Testis (tissue), 3 donors: Measurements from ENCODE around the gene OR13C5. TPM values are rescaled to one million over a fixed set of nuclear protein-coding genes. Genes with fewer than 3 reads are reported as not detected.

Experiments used
- DNase-seq: peaks from one replicate; pipeline ENCODE4 v3.0.0-alpha.2; 2019
- H3K27ac ChIP-seq, 2 donors: fragments of 200-600 bp; sonication (generic); one replicate each; pipeline ENCODE4 v1.5.1; 2019
- H3K27me3 ChIP-seq: fragments of 200-600 bp; sonication (generic); one replicate; pipeline ENCODE4 v1.5.1; 2019
- H3K36me3 ChIP-seq: fragments of 200-600 bp; sonication (generic); one replicate; pipeline ENCODE4 v1.5.1; 2017; ENCODE audit warnings: low read depth; ENCODE audit errors: missing control alignments
- H3K4me1 ChIP-seq: fragments of 200-600 bp; sonication (generic); one replicate; pipeline ENCODE4 v1.5.1; 2019
- H3K4me3 ChIP-seq, 2 donors: fragments of 200-600 bp; sonication (generic); one replicate each; pipeline ENCODE4 v1.5.1; 2017 to 2019
- H3K9me3 ChIP-seq: fragments of 200-600 bp; sonication (generic); one replicate; pipeline ENCODE4 v1.5.1; 2017
- POLR2A ChIP-seq: fragments of 450-650 bp; IDR thresholded peaks from one replicate; pipeline ENCODE4 v1.6.1; 2017; ENCODE audit warnings: antibody characterized with exemption, mild to moderate bottlenecking, moderate library complexity
- WGBS, 2 donors: methylation state at CpG; one replicate each; pipeline ENCODE4 v1.1.5; 2018; 5-methylcytosine and 5-hydroxymethylcytosine counted together
- intact Hi-C: fragments of 100-400 bp; cut with DNase I; formaldehyde crosslinking; loops from one replicate; pipeline ENCODE4 v1.15.1; 2023; ENCODE audit warnings: low total_unique reads
- polyA plus RNA-seq: library from polyadenylated mRNA; stranded (reverse); fragments of 350-450 nt; fragmentation: Illumina TruSeq; extraction: RNeasy Lipid Tissue Mini Kit (QIAGEN cat#74804); gene quantifications from one replicate; pipeline ENCODE4 v1.2.3, GENCODE V29; 2014; ENCODE audit warnings: low read depth, low replicate concordance; ENCODE audit not compliant: insufficient read depth
- total RNA-seq, 2 donors: library from RNA; depleted of rRNA; stranded (reverse); fragments of >200 nt; gene quantifications; one replicate each; pipeline ENCODE4 v1.2.3, GENCODE V29; 2016
- TF ChIP-seq, protein P1 (sequence below), 3 experiments: fragments of 450-650 bp in 2 of 3; fragments of 200-600 bp in 1 of 3; sonication (generic) in 1 of 3; IDR thresholded peaks; one replicate each; pipeline ENCODE4 v1.5.1; 2016 to 2019; ENCODE audit warnings: antibody characterized with exemption in 3 of 3, mild to moderate bottlenecking in 2 of 3, moderate library complexity in 1 of 3

Gene OR13C5
- total and polyA plus RNA-seq, 3 donors from 2014 or later: not detected

GRCh38 chr9:104575456-104575855 is 23.8 kb downstream of the OR13C5 start:
- Histone ChIP-seq H3K9me3 (no peaks in the 10 kb centered on the region), H3K4me3 (no peak overlapping the region), H3K36me3 (no peaks in the 10 kb centered on the region), H3K4me1 (no peaks in the 10 kb centered on the region), H3K27me3 (no peaks in the 10 kb centered on the region), H3K27ac (no peak overlapping the region)
- intact Hi-C loops: no loop called here
- DNase-seq: no peak
- 82 to 85% methylated on average over 2 of the region's 2 CpGs for WGBS, 2 donors
- TF ChIP-seq, protein P1, sequence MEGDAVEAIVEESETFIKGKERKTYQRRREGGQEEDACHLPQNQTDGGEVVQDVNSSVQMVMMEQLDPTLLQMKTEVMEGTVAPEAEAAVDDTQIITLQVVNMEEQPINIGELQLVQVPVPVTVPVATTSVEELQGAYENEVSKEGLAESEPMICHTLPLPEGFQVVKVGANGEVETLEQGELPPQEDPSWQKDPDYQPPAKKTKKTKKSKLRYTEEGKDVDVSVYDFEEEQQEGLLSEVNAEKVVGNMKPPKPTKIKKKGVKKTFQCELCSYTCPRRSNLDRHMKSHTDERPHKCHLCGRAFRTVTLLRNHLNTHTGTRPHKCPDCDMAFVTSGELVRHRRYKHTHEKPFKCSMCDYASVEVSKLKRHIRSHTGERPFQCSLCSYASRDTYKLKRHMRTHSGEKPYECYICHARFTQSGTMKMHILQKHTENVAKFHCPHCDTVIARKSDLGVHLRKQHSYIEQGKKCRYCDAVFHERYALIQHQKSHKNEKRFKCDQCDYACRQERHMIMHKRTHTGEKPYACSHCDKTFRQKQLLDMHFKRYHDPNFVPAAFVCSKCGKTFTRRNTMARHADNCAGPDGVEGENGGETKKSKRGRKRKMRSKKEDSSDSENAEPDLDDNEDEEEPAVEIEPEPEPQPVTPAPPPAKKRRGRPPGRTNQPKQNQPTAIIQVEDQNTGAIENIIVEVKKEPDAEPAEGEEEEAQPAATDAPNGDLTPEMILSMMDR (IDR thresholded peaks at IDR 0.05): no peak
- TF ChIP-seq POLR2A: no peak

DNA sequence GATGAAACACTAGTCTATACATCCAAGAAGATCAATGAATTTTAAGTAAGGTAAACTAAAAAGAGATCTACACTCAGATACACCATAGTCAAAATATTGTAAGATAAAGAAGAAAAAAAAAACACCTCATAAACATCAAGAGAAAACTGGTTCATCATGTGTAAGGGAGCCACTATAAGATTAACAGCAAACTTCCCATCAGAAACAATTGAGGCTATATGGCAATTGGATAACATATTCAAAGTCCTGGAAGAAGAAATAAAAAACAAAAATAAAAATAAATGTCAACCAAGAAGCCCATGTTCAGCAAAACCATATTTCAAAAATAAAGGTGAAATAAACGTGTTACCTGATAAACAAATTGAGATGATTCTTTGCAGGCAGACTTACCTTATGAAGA is 26.6 kb downstream of the OR13C5 start:
- Histone ChIP-seq H3K9me3 (no peaks in the 10 kb centered on the region), H3K27ac (no peak overlapping the region), H3K4me3 (no peak overlapping the region), H3K27me3 (no peaks in the 10 kb centered on the region), H3K36me3 (no peaks in the 10 kb centered on the region), H3K4me1 (no peaks in the 10 kb centered on the region)
- 79 to 89% methylated on average over 1 of the region's 1 CpG for WGBS, 2 donors
- no peak for TF ChIP-seq POLR2A
- TF ChIP-seq, protein P1 (IDR thresholded peaks at IDR 0.05): no peak
- intact Hi-C loops: no loop called here
- DNase-seq: no peak

GRCh38 chr9:104568868-104569267 is 30.3 kb downstream of the OR13C5 start, which contains the start of gene OR13C8:
OR13C8 (plus strand) TSS chr9:104569168; CDS start chr9:104569168, 0 bp downstream.
- Histone ChIP-seq H3K9me3 (no peaks in the 10 kb centered on the region), H3K4me3 (no peak within 1 kb of the TSS), H3K4me1 (no peaks in the 10 kb centered on the region), H3K27me3 (no peaks in the 10 kb centered on the region), H3K36me3 (no peaks in the 10 kb centered on the region), H3K27ac (no peak within 1 kb of the TSS)
- TF ChIP-seq POLR2A: no peak
- WGBS, 2 donors: 71 to 79% methylated on average over 4 of the region's 4 CpGs
- no peak for DNase-seq
- intact Hi-C loops: no loop called here

DNA sequence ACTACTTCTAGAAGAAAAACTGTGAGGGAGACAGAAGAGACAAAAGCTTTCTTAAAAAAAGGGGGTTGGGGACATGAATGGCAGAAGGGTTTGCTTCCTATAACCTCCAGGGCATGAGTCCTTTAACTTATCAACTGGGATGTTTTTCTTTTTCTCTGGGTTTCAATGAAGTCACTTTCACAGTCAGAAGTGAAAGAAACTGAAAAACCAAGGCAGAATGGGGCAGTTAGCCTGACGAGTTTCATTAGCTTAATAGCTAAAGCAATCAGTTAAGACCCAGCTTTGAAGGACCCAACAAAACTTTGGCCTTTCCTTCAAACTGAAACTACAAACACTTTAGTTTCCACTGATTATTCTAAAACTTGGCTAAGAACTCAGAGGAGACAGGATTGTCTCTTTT is 34.9 kb downstream of the OR13C5 start:
- H3K4me1 ChIP-seq: no peaks in the 10 kb centered on the region
- no peak for TF ChIP-seq POLR2A
- TF ChIP-seq, protein P1 (IDR thresholded peaks at IDR 0.05): no peak
- H3K27me3 ChIP-seq: no peaks in the 10 kb centered on the region
- H3K4me3 ChIP-seq: no peak overlapping the region
- H3K27ac ChIP-seq: no peak overlapping the region
- no peaks in the 10 kb centered on the region for H3K36me3 ChIP-seq
- intact Hi-C loops: no loop called here
- 41 to 66% methylated on average over 1 of the region's 1 CpG for WGBS, 2 donors
- DNase-seq: no peak
- no peaks in the 10 kb centered on the region for H3K9me3 ChIP-seq

GRCh38 chr9:104556830-104557634 is 42.2 kb downstream of the OR13C5 start:
- no peak overlapping the region for H3K27ac ChIP-seq
- H3K9me3 ChIP-seq: no peaks in the 10 kb centered on the region
- H3K36me3 ChIP-seq: no peaks in the 10 kb centered on the region
- no peaks in the 10 kb centered on the region for H3K27me3 ChIP-seq
- H3K4me3 ChIP-seq: no peak overlapping the region
- no peaks in the 10 kb centered on the region for H3K4me1 ChIP-seq
- intact Hi-C loops: no loop called here
- WGBS, 2 donors: 90 to 96% methylated on average over 8 of the region's 8 CpGs
- DNase-seq: no peak
- no peak for TF ChIP-seq POLR2A
- TF ChIP-seq, protein P1 (IDR thresholded peaks at IDR 0.05): no peak
